Nephron progenitor cell (in vitro differentiated cells): ENCODE results near the gene HIVEP2.

Experiments used
- DNase-seq: peaks from one replicate; pipeline ENCODE4 v3.0.0; 2021
- H3K27ac Mint-ChIP-seq: 2 replicates; pipeline ENCODE4 v1.8.0; 2021; ENCODE audit warnings: mild to moderate bottlenecking, moderate library complexity, mixed read lengths
- H3K27me3 Mint-ChIP-seq: 2 replicates; pipeline ENCODE4 v1.8.0; 2021; ENCODE audit warnings: mild to moderate bottlenecking, low read depth, mixed read lengths; ENCODE audit not compliant: poor library complexity
- H3K36me3 Mint-ChIP-seq: 2 replicates; pipeline ENCODE4 v1.8.0; 2021; ENCODE audit warnings: low read depth, mixed read lengths
- H3K4me1 Mint-ChIP-seq: 2 replicates; pipeline ENCODE4 v1.8.0; 2021; ENCODE audit warnings: mixed read lengths
- H3K4me3 Mint-ChIP-seq: 2 replicates; pipeline ENCODE4 v1.8.0; 2021; ENCODE audit warnings: mild to moderate bottlenecking, moderate library complexity, mixed read lengths
- H3K9me3 Mint-ChIP-seq: 2 replicates; pipeline ENCODE4 v1.8.0; 2021; ENCODE audit warnings: mild to moderate bottlenecking, moderate library complexity, mixed read lengths
- CTCF ChIP-seq: fragments of 200-600 bp; sonication (generic); IDR thresholded peaks from 2 replicates; pipeline ENCODE4 v1.5.0; 2021; ENCODE audit warnings: antibody characterized with exemption

HIVEP2 gene

GRCh38 chr6:142947714-142948480, 2.9 kb upstream of the HIVEP2 start:
- no peak for DNase-seq
- peaks cover 4% of the 10 kb centered on the region for H3K27me3 Mint-ChIP-seq

GRCh38 chr6:142946924-142947713, 2.1 kb upstream of the HIVEP2 start:
- Mint-ChIP-seq H3K4me3 (peak overlapping the region; percentile 98), H3K27ac (peak overlapping the region; percentile 91), H3K36me3 (no peaks in the 10 kb centered on the region), H3K9me3 (no peaks in the 10 kb centered on the region), H3K4me1 (peaks cover 34% of the 10 kb centered on the region), H3K27me3 (peaks cover 4% of the 10 kb centered on the region)
- peak; percentile 70 for DNase-seq
- TF ChIP-seq CTCF: no peak

More at GRCh38 chr6:142947714-142948480, 2.9 kb upstream of the HIVEP2 start:
- TF ChIP-seq CTCF: no peak
- H3K4me3 Mint-ChIP-seq: peak overlapping the region; percentile 84
- H3K27ac Mint-ChIP-seq: no peak overlapping the region
- H3K9me3 Mint-ChIP-seq: no peaks in the 10 kb centered on the region
- peaks cover 26% of the 10 kb centered on the region for H3K4me1 Mint-ChIP-seq
- H3K36me3 Mint-ChIP-seq: no peaks in the 10 kb centered on the region

- peak overlapping the region; percentile 91 for H3K27ac Mint-ChIP-seq
Measured at GRCh38 chr6:142946181-142946923, 1.4 kb upstream of the HIVEP2 start.

GRCh38 chr6:142945446-142946180, 637 bp upstream of the HIVEP2 start:
- Mint-ChIP-seq H3K4me3 (peak overlapping the region; percentile 98), H3K27ac (peak overlapping the region; percentile 84), H3K9me3 (no peaks in the 10 kb centered on the region), H3K36me3 (no peaks in the 10 kb centered on the region), H3K27me3 (peaks cover 4% of the 10 kb centered on the region), H3K4me1 (peaks cover 49% of the 10 kb centered on the region)
- DNase-seq: peak; percentile 64
- TF ChIP-seq CTCF: no peak

More at GRCh38 chr6:142946181-142946923, 1.4 kb upstream of the HIVEP2 start:
- no peaks in the 10 kb centered on the region for H3K9me3 Mint-ChIP-seq
- TF ChIP-seq CTCF: no peak
- H3K4me1 Mint-ChIP-seq: peaks cover 41% of the 10 kb centered on the region
- DNase-seq: peak; percentile 87
- H3K27me3 Mint-ChIP-seq: peaks cover 4% of the 10 kb centered on the region
- H3K4me3 Mint-ChIP-seq: peak overlapping the region; percentile 98
- no peaks in the 10 kb centered on the region for H3K36me3 Mint-ChIP-seq
